GM19328 (cell line): Measurements from ENCODE around the gene LRP2.
"Not testable (repeated sequence)": the region's sequence is repeated elsewhere in the genome, so short reads cannot be mapped to it uniquely, and the experiment has no call there.

ENCODE experiments used
- ATAC-seq: cut with Tn5 transposase; IDR thresholded peaks from one replicate; pipeline ENCODE4 v1.9.1; 2021; ENCODE audit warnings: mild to moderate bottlenecking, moderate library complexity; ENCODE audit not compliant: unreplicated experiment

LRP2 gene

DNA sequence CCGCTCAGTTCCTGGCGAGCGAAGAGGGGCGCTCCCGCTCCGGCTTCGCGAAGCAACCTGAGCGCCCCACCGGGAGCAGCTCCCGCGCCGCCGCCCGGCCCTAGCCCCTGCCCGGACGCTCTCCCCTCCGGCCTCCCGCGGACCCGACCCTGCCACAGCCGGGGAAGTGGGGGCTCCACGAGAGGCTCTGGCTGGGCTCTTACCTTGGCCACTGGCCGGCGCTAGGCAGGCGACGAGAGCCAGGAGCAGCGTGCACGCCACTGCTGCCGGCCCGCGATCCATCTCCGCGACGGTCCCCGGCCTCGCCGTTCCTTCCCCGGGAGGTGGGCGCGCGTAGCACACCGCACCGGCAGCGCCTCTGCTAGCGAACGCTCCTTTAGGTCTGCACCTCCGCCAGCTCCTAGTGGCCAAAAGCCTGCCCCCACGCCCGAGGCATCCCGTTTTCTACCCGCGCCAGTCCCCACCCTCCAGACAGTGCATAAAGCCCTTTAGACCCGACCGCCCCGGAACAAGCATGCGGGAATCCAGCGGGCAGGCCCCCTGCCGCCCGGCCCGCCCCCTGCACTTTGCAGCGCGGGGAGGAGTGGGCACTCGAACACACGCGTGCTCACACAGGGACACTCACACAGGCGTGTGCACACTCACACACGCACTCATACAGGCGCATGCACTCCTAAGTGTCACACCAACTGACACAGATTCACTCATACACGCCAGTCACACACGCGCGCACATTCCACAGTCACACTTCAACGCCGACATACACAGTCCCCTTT is at the start of gene LRP2:
Gene LRP2 (minus strand): TSS at position 417 of the 776 bp plus-strand sequence. CDS start 135 bp downstream, at position 282.
- ATAC-seq: no peak

- no peak for ATAC-seq
Observed at GRCh38 chr2:169406891-169407290, 44.6 kb upstream of the LRP2 start.

DNA sequence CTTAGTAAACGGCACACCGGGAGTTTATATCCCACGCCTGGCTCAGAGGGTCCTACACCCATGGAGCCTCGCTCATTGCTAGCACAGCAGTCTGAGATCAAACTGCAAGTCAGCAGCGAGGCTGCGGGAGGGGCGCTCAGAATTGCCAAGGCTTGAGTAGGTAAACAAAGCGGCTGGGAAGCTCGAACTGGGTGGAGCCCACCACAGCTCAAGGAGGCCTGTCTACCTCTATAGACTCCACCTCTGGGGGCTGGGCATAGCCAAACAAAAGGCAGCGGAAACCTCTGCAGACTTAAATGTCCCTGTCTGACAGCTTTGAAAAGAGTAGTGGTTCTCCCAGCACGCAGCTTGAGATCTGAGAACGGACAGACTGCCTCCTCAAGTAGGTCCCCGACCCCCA is 37.2 kb upstream of the LRP2 start:
- not testable (repeated sequence) for ATAC-seq

DNA sequence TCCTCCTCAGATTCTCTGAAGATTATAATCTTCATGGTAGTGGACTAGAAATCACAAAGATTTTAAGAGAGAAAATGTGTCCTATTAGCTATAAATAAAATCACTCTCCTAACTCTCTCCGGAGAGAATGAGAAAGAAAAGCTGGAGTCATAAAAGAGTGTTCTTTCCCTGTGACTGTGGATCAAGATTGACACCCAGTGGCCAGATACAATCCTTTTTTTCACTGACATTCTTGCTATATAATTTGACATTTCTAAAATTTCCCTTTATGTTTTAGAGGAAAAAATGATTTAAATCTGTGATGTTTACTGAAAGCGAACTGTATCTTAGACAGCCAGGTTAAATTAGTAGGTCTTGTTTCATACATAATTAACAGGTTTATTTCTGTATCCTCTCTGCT is 35.4 kb upstream of the LRP2 start:
- no peak for ATAC-seq

DNA sequence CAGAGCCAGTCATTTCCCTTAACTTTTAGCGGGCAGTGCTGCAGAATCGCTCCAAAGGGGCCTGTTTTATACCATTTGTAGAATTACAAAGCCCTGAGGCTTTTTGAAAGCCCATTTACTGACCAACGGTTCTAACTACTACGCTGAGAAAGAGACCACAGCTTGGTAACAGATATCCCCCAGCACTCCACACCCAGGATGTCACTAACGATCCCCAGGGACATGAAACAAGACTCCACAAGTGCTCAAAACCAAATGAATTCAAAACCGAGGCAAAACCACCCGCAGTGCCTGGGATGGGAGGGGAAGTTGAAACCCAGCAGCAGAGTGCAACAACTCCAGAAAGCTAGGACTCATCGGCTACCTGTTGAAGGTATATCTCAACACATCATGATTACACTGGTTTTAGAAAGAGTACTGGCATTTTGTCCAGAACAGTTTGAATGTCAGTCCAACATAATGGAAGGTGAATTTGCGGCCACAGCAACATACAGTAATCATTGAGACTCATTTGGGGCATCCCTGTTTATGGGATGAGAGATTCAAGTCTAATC is 33.6 kb upstream of the LRP2 start:
- ATAC-seq: no peak

- ATAC-seq: no peak
Observed at GRCh38 chr2:169393068-169393590, 30.8 kb upstream of the LRP2 start.

DNA sequence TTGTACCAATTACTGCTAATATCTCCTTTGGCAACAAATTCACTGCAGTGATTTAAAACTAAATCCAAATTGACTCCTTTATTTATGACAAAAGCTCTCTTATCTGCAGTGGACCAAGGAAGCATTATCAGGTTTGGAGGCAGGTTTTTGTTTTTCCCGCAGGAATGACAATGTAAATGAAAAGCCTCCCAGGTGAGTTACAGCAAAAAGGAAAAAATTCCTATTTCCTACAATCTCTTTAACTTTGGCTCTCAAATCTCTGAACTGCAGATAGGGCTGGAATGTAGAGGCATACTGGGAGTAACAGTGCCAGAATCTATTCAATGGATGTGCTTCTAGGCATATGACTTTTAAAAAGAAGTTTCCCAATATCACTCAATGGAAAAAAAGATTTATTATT is 28.9 kb upstream of the LRP2 start:
- no peak for ATAC-seq

- no peak for ATAC-seq
Observed at GRCh38 chr2:169388161-169388560, 25.8 kb upstream of the LRP2 start.

DNA sequence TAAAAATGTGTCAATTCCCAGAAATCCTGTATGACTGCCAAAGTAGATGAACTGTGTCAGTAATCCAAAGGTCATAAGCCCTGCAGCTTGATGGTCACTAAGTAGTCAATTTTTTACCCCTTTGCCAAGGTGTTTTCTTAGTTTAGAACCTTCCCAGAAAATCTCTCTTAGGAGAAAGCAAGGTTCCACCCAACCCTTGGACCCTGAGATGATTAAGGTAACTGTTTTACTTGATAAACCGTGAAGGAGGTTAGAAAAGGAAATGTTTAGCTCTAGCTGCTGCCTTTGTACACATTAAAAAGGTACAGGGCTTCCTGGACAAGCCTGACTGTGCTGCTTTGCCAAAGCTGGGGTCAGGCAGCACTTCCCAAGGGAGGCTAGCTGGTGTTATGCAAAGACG is 24.4 kb upstream of the LRP2 start:
- ATAC-seq: no peak

DNA sequence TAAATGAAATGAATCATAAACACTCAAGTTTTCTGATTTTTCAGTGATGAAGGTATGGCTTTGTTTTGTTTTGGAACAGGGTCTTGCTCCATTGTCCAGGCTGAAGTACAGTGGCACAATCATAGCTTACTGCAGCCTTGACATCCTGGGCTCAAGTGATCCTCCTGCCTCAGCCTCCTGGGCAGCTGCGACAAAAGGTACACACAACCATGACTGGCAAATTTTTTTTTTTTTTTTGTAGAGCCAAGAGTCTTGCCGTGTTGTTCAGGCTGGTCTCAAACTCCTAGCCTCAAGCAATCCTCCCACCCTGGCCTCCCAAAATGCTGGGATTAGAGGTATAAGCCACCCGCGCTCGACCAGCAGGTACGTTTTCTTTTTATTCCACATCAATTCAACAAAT is 22.5 kb upstream of the LRP2 start:
- no peak for ATAC-seq

DNA sequence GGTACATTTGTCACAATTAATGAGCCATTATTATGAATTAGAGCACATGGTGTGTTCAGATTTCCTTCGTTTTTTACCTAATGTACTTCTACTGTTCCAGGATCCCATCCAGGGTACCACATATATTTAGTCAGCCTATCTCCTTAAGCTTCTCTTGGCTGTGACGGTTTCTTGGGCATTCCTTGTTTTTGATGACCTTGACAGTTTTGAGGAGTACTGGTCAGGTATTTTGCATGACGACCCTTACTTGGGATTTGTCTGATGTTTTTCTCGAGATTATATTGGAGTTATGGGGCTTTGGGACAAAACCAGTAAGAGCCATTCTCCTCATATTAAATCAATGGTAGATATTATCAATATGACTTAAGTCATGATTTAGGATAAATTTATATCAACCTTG is 10.2 kb upstream of the LRP2 start:
- ATAC-seq: no peak

- no peak for ATAC-seq
Observed at GRCh38 chr2:169366066-169366465, 3.7 kb upstream of the LRP2 start.

GRCh38 chr2:169365029-169365480 is 2.7 kb upstream of the LRP2 start:
- peak; percentile 68 for ATAC-seq

DNA sequence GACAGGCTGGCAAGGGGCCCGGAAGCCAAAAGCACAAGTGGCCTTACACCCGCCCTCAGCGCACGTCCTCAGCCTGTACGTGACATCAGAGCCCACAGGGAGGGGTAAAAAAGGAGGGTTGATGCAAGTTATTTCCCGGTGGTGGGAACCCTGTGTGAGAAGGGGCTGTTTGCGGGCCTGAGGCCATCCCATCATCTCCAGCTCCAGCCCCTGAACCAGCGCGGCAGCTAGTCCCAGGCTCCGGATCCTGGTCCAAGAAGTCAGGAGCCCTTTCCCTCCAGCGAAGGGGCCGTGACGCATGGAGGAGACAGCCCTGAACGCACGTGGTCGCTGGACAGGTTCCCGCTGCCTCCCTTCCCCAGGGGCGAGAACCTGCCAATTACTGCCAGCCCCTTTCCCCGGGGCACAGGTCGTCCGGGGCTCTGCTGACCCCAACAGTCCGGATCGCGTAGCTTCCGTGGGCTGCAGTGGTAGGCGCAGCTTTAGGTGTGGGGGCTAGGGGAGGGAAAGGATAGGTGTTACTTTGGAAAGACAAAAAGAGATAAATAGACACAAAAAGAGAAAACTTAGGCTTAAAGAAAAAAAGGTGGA is 1.3 kb upstream of the LRP2 start:
- ATAC-seq: no peak

- no peak for ATAC-seq
Observed at GRCh38 chr2:169362894-169363559, 693 bp upstream of the LRP2 start.

DNA sequence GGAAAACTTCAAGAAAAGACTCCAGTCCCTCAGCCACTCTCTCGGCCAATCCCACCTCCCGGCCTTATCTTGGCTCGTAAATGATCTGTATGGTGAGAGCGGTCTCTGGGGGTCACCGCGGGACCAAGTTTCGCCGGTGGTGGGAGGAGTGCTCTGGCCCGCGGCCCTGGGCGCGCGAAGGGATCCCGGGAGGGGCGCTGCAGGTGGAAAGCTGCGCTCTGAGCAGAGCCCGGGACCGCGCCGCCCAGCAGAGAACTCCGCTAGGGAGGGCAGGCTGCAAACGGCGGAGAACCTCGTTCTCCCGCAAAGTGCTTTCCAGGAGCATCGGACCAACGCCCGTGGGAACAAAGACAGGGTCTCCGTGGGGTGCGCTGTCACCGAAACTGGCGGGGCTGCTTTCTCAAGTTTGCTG is 622 bp downstream of the LRP2 start:
- no peak for ATAC-seq

- no peak for ATAC-seq
Observed at GRCh38 chr2:169360984-169361705, 1.2 kb downstream of the LRP2 start.

- ATAC-seq: no peak
Observed at GRCh38 chr2:169358016-169358415, 4.3 kb downstream of the LRP2 start.

DNA sequence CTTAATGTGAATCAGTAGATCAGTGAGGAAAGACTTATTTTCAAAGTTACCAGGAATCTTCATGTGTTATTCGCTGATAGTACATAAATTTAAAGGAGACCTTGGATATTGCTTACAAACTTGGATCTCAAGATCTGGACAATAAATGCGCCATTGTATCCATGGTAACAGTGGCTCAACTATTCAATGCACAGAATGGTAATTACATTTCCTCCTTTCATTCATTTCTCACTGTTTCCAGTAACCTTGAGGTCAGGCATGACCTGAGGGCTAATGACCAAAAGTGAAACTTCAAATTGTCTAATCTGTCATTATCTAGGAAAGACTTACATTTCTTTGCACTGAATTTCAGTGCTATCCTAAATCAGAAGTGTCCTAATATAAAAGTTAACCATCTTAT is 8.1 kb downstream of the LRP2 start:
- ATAC-seq: no peak

- ATAC-seq: no peak
Observed at GRCh38 chr2:169351725-169352124, 10.6 kb downstream of the LRP2 start.

DNA sequence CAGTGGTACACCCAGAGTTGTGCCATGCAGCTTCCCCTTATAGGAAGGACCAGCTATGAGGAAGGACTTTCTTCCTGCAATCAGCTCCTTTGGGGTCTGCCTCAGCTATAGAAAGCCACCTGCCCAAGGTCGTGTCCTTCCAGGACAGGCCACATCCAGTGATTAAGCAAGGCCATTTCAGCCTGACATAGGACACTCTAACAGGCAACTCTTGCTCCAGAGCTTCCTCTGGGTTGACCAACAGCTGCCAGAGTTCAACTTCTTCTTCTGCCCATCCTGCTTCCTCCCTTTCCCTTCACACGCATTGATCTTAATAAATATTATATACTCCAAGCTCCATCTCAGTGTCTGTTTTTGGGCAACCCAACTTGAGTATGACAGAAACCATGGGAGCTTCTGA is 12.8 kb downstream of the LRP2 start:
- ATAC-seq: no peak
